ENCODE results near the gene CPNE7. TPM values are rescaled to one million over a fixed set of nuclear protein-coding genes. Genes with fewer than 3 reads are reported as not detected.
"Not testable (repeated sequence)": the region's sequence is repeated elsewhere in the genome, so short reads cannot be mapped to it uniquely, and the experiment has no call there.

The CPNE7 gene
- total RNA-seq, 1 experiment from 2014 or later: 15.9 TPM

DNA sequence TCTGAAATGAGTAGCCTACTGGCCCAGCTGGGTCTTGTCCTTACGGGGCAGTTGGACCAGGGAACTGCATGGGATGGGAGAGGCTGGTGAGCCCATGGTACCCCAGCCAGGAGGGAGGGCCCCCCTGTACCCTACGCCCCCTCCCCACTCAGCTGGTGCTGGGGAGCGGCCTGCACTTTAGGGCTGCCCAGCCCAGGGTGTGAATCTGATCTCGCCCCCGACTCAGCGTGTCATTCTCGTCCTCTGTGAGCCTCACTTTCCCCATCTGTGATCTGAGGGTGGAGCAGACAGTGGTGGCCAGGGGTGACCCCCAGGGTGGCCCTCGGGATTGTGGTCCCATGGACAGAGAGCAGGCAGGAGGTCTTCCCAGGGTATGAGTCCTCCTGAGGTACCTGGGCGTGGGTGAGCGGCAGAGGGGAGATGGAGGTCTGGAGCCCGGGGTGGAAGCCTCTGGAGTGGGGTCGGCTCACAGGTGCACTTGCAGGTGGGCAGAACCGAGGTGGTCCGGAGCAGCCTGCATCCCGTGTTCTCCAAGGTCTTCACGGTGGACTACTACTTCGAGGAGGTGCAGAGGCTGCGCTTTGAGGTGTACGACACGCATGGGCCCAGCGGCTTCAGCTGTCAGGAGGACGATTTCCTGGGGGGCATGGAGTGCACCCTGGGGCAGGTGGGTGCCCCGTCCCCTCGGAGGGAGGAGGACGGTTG, 1.6 kb downstream of the CPNE7 start:
- in situ Hi-C loops (cut with HindIII; ENCODE audit: low pct_unique_long_range_greater_than_20kb, low sequenced_read_pairs): no loop called here
- no peak for DNase-seq (ENCODE audit: low read depth)

GRCh38 chr16:89579351-89579750, 3.8 kb downstream of the CPNE7 start:
- DNase-seq (ENCODE audit: low read depth): no peak
- in situ Hi-C loops (cut with HindIII; ENCODE audit: low pct_unique_long_range_greater_than_20kb, low sequenced_read_pairs): no loop called here

- DNase-seq (ENCODE audit: low read depth): peak; percentile 88
Measured at GRCh38 chr16:89581045-89581695, 5.6 kb downstream of the CPNE7 start.

DNA sequence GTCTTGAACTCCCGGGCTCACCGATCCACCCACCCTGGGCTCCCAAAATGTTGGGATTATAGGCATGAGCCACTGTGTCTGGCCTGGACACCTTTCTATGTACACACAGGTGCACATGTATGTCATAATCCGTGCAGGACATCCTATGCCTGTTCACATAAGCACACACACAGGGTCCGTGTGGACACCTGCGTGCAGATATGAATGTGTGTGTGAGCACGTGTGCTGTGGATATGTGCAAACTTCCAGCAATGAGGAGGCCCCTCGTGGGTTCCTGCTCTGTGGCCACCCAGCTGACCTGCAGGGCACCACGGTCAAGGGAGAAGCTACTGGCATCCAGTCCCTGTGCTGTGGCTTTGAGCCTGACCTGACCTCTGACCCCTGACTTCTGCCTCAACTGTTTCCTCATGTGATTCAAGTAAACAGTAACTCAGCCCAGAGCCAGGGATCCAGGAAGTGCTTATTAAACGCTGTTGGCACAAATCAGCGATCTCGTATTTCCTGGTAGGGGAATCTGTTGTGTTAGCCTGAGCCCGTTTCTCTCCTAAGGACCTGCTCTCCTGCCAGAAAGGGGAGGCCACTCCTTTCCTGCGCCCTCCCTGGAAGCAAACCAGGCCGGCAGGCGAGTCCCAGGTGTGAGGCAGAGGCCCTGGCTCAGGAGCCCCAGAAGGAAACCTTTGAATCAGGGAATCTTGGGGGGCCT, 6.5 kb downstream of the CPNE7 start:
- DNase-seq (ENCODE audit: low read depth): peak; percentile 78

More at GRCh38 chr16:89581045-89581695, 5.6 kb downstream of the CPNE7 start:
- in situ Hi-C loops (cut with HindIII; ENCODE audit: low pct_unique_long_range_greater_than_20kb, low sequenced_read_pairs): no loop called here

DNA sequence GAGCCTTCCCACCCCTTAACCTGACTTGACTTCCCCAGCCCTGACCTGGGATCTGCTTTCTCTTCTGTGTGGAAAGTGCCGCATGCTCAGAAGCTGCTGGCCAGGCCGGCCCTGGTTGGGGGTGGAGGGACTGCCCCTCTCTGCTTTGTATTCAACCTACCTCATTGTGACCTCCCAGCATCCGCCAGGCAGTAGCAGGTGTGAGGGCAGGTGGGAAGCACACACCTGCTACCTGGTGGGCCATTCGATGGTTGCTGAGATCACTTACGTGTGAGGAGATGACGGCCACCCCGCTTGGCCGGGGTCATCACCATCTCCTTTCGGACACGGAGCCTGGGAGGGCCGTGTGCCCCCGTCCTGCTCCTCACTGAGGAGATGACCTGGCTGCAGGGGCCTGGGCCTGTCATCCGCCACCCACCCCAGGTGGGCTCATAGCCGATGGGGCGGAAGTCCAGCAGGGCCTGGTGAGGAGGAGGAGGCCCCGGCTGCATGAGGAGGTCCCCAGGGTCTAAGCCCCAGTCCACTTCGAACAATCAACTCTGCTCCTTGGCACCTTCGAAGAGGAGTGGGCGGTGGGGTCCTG, 7.1 kb downstream of the CPNE7 start:
- no peak for DNase-seq (ENCODE audit: low read depth)
- in situ Hi-C loops (cut with HindIII; ENCODE audit: low pct_unique_long_range_greater_than_20kb, low sequenced_read_pairs): no loop called here

More for the DNA sequence above, 6.5 kb downstream of the CPNE7 start:
- in situ Hi-C loops (cut with HindIII; ENCODE audit: low pct_unique_long_range_greater_than_20kb, low sequenced_read_pairs): no loop called here

- no peak for DNase-seq (ENCODE audit: low read depth)
- in situ Hi-C loops (cut with HindIII; ENCODE audit: low pct_unique_long_range_greater_than_20kb, low sequenced_read_pairs): no loop called here
Measured at GRCh38 chr16:89583197-89583894, 7.8 kb downstream of the CPNE7 start.

- no peak for DNase-seq (ENCODE audit: low read depth)
- in situ Hi-C loops (cut with HindIII; ENCODE audit: low pct_unique_long_range_greater_than_20kb, low sequenced_read_pairs): no loop called here
Measured at GRCh38 chr16:89583895-89584644, 8.5 kb downstream of the CPNE7 start.

GRCh38 chr16:89584768-89585549, 9.4 kb downstream of the CPNE7 start:
- no peak for DNase-seq (ENCODE audit: low read depth)
- in situ Hi-C loops (cut with HindIII; ENCODE audit: low pct_unique_long_range_greater_than_20kb, low sequenced_read_pairs): no loop called here

GRCh38 chr16:89586218-89586617, 10.7 kb downstream of the CPNE7 start:
- DNase-seq (ENCODE audit: low read depth): no peak
- in situ Hi-C loops (cut with HindIII; ENCODE audit: low pct_unique_long_range_greater_than_20kb, low sequenced_read_pairs): no loop called here

GRCh38 chr16:89586853-89587252, 11.3 kb downstream of the CPNE7 start:
- in situ Hi-C loops (cut with HindIII; ENCODE audit: low pct_unique_long_range_greater_than_20kb, low sequenced_read_pairs): no loop called here
- peak; percentile 49 for DNase-seq (ENCODE audit: low read depth)

DNA sequence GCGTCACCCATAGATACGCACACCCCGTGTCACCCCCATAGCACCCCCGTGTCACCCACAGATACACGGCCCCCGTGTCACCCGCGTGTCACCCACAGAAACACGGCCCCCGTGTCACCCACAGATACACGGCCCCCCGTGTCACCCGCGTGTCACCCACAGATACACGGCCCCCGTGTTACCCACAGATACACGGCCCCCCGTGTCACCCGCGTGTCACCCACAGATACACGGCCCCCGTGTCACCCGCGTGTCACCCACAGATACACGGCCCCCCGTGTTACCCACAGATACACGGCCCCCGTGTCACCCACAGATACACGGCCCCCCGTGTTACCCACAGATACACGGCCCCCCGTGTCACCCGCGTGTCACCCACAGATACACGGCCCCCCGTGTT, 12.1 kb downstream of the CPNE7 start:
- DNase-seq (ENCODE audit: low read depth); in situ Hi-C loops (cut with HindIII; ENCODE audit: low pct_unique_long_range_greater_than_20kb, low sequenced_read_pairs): not testable (repeated sequence)

- in situ Hi-C loops (cut with HindIII; ENCODE audit: low pct_unique_long_range_greater_than_20kb, low sequenced_read_pairs): no loop called here
- DNase-seq (ENCODE audit: low read depth): no peak
Measured at GRCh38 chr16:89588413-89589109, 13.0 kb downstream of the CPNE7 start.

DNA sequence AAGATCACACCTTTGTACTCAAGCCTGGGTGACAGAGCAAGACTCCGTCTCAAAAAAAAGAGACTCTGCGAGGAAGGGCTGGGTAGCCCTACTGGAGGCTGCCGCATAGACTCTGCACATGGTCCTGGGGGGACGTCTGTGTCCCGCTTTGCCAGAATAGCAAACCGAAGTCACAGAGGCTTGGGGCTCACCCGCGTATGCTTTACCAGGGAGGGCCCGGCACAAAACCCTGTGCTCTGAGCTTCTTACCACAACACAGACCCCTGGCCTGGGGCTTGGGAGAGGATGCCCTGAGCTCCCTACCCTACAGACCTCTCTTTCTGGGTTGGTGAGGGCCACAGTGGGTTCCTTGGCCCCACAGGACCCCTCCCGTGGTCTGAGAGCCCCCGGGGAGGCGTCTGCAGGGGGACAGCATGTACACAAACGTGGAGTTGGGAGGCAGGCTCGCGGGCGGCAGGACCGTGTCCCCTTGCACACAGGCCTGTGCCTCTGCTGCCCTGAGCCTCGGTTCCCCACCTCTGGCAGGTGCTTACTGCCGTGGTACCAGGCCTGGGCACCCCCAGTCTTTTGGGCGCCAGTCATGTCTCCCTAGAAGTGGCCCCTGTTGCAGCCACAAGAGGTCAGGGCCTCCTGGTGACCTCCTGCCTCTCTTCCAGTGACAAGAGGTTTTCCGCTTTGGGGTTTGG, 13.8 kb downstream of the CPNE7 start:
- DNase-seq (ENCODE audit: low read depth): no peak
- in situ Hi-C loops (cut with HindIII; ENCODE audit: low pct_unique_long_range_greater_than_20kb, low sequenced_read_pairs): no loop called here

DNA sequence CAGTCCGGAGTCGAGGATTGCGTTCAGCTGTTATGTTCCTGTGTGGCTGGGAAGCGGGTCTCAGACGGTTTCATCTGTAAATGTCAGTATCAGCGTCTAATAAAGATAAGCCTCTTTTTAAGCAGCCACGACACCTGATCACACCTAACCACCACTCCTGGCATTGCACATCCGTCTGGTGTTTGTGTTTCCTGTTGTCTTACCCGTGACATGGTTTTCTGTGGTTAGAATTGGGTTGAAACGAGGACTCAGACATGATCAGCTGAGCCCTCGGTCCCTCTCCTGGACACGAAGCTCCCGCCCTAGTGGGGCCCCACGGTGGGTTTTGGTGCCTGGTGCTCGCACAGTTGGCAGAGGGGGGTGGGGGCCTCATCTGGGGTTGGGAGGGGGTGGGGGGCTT, 18.3 kb downstream of the CPNE7 start:
- in situ Hi-C loops (cut with HindIII; ENCODE audit: low pct_unique_long_range_greater_than_20kb, low sequenced_read_pairs): no loop called here
- no peak for DNase-seq (ENCODE audit: low read depth)

DNA sequence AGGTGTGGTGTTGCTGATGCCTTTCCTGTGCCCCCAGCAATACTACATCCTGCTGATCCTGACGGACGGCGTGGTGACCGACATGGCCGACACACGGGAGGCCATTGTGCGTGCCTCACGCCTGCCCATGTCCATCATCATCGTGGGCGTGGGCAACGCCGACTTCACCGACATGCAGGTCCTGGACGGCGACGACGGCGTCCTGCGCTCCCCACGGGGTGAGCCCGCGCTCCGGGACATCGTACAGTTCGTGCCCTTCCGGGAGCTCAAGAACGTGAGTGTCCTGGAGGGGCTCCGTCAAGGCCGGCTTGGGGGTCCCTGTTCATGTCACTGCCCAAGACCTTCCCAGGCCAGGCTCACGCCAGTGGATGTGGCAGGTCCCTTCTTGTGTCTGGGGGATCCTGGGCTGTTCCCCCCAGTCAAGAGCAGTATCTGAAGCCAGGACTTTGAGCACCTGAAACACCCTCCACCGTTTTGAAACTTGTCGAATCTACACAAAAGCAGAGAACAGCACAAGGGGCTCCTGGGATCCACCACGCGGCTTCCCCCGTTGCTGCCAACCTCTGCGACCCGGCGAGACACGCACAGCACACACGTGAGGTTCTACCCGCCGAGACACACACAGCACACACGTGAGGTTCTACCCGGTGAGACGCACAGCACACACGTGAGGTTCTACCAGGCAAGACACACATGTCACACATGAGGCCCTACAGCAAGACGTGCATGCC, 19.9 kb downstream of the CPNE7 start:
- in situ Hi-C loops (cut with HindIII; ENCODE audit: low pct_unique_long_range_greater_than_20kb, low sequenced_read_pairs): no loop called here

More for the DNA sequence above, 19.9 kb downstream of the CPNE7 start:
- no peak for DNase-seq (ENCODE audit: low read depth)
